Mammary epithelial cell (primary cell): ENCODE data around the gene SIVA1.

ENCODE experiments used
- CTCF ChIP-seq, 2 donors: IDR thresholded peaks in 1 of 2; conservative IDR thresholded peaks in 1 of 2; 2 replicates each; pipeline ENCODE4 v1.5.1; 2011 to 2012; ENCODE audit warnings: inconsistent platforms in 2 of 2, low read length in 2 of 2, mild to moderate bottlenecking in 2 of 2, control low read depth in 1 of 2, low read depth in 1 of 2; ENCODE audit not compliant: insufficient read depth in 1 of 2; ENCODE audit errors: extremely low read depth in 1 of 2
- EZH2 ChIP-seq: IDR thresholded peaks from 2 replicates; pipeline ENCODE4 v1.6.1; 2012; ENCODE audit warnings: low read length, inconsistent platforms, borderline replicate concordance

- TF ChIP-seq CTCF (conservative IDR thresholded peaks at IDR 0.05 in 1 of 2, IDR thresholded peaks at IDR 0.05 in 1 of 2; ENCODE audit: extremely low read depth in 1 of 2, insufficient read depth in 1 of 2, low read depth in 1 of 2, low read length in 2 of 2) (no peak), EZH2 (no peak)
Observed at GRCh38 chr14:104782808-104783139, 29.8 kb downstream of the SIVA1 start.
